ENCODE data around the gene GMPR. TPM values are rescaled to one million over a fixed set of nuclear protein-coding genes. Genes with fewer than 3 reads are reported as not detected.

Gene GMPR
- total and polyA plus RNA-seq, 2 donors (not counting 3 experiments of a cell fraction or from before 2014, with no cell fraction given), result 36.3 to 64.0 TPM

GRCh38 chr6:16336911-16337294 is 98.5 kb downstream of the GMPR start:
- Histone ChIP-seq H3K27me3 (ENCODE audit: control insufficient read depth in 2 of 2, insufficient read depth in 2 of 2, low read length in 2 of 2) (no peaks in the 10 kb centered on the region), H3K9me3 (replicated peaks; ENCODE audit: control insufficient read depth, insufficient read depth, low read length) (no peaks in the 10 kb centered on the region), H3K4me3 (replicated peaks in 1 of 3; ENCODE audit: insufficient read depth in 1 of 3, low read depth in 1 of 3, low read length in 3 of 3) (no peak overlapping the region), H3K9me1 (replicated peaks; ENCODE audit: control insufficient read depth, extremely low read depth, insufficient read depth, low read length) (no peaks in the 10 kb centered on the region), H2AFZ (ENCODE audit: low read depth, low read length) (peak overlapping the region; percentile 8), H3K9ac (replicated peaks; ENCODE audit: extremely low read depth, insufficient read depth, low read length) (no peak overlapping the region), H3K4me2 (ENCODE audit: insufficient read depth, low read length) (no peak overlapping the region), H4K20me1 (replicated peaks; ENCODE audit: control insufficient read depth, extremely low read depth, insufficient read depth, low read length) (no peaks in the 10 kb centered on the region), H3K27ac (ENCODE audit: insufficient read depth, low read depth, low read length) (peak overlapping the region; percentile 46), H3K4me1 (ENCODE audit: control insufficient read depth, extremely low read depth, insufficient read depth, low read length) (peaks cover 41% of the 10 kb centered on the region), H3K79me2 (ENCODE audit: control insufficient read depth, insufficient read depth, low read length) (no peaks in the 10 kb centered on the region), H3K36me3 (ENCODE audit: control insufficient read depth in 2 of 2, extremely low read depth in 1 of 2, insufficient read depth in 2 of 2, low read length in 2 of 2) (no peaks in the 10 kb centered on the region)
- intact Hi-C loops (cut with micrococcal nuclease) (loop anchor here (1.0 to 5.0 kb wide), 4 partner anchors 8 to 120 kb away; no protein-coding TSS in a partner anchor), dilution Hi-C loops (cut with MboI; ENCODE audit: extremely low pct_ligation_motif_present, low sequenced_read_pairs) (no loop called here)
- CTCF ChIA-PET, result interaction anchor here (0.9 to 2.1 kb wide), 12 partner anchors 9 to 434 kb away, joined by 3 to 24 read pairs (median 4); no protein-coding TSS in a partner anchor
- FAIRE-seq (no peak), DNase-seq (ENCODE audit: low read depth, low spot score) (no peak)
- POLR2A ChIA-PET, result interaction anchor here (2.1 kb wide), 1 partner anchor 9 kb away, joined by 6 read pairs; no protein-coding TSS in a partner anchor
- no TSS peak for BruUV-seq (replicated peaks)
- TF ChIP-seq POLR2A (IDR thresholded peaks at IDR 0.05; ENCODE audit: low read depth, low read length), result no peak
- no peak for TF ChIP-seq JUN (IDR thresholded peaks at IDR 0.05; ENCODE audit: borderline replicate concordance, insufficient read depth, insufficient read length, low read depth)
- TF ChIP-seq MAX (IDR thresholded peaks at IDR 0.05; ENCODE audit: insufficient read depth, insufficient read length), result no peak
- no peak for TF ChIP-seq MYC (IDR thresholded peaks at IDR 0.05; ENCODE audit: low read depth, low read length)
- TF ChIP-seq GATA2 (IDR thresholded peaks at IDR 0.05; ENCODE audit: insufficient read depth, insufficient read length, low read depth, low read length), result no peak
- no peak for TF ChIP-seq EZH2 (IDR thresholded peaks at IDR 0.05; ENCODE audit: borderline replicate concordance, low read depth, low read length, severe bottlenecking)
- TF ChIP-seq POLR2AphosphoS5 (IDR thresholded peaks at IDR 0.05; ENCODE audit: insufficient read depth, low read depth, low read length), result no peak
- no peak for TF ChIP-seq FOS (IDR thresholded peaks at IDR 0.05; ENCODE audit: borderline replicate concordance, insufficient read depth, low read length)
- TF ChIP-seq CTCF (IDR thresholded peaks at IDR 0.05; ENCODE audit: extremely low read depth in 1 of 2, insufficient read depth in 1 of 2, low read depth in 1 of 2, low read length in 2 of 2), result no peak

All from endothelial cell of umbilical vein (primary cell).